ENCODE results near the gene ACSS2. TPM values are rescaled to one million over a fixed set of nuclear protein-coding genes. Genes with fewer than 3 reads are reported as not detected.

The ACSS2 gene
- total and polyA plus RNA-seq, 2 of the 8 experiments (the other 6 are each of a cell fraction or from before 2014, with no cell fraction given) = 17.7 to 24.2 TPM

GRCh38 chr20:34927736-34928135 lies 51.3 kb downstream of the ACSS2 start:
- no peak for DNase-seq (ENCODE audit: low read depth in 1 of 2, low spot score in 2 of 2)
- H3K23me2 ChIP-seq (ENCODE audit: low read depth, low read length) = no peaks in the 10 kb centered on the region; the same call in 1 of the 2 replicates
- H3K9me3 ChIP-seq (ENCODE audit: insufficient read depth in 2 of 2, low read depth in 1 of 2, low read length in 1 of 2) = peaks cover 2 to 4% of the 10 kb centered on the region in 2 experiments; a peak in 2 of 4 replicates
- CTCF ChIA-PET (ENCODE audit: partially characterized antibody) = no interaction called here
- H3K56ac ChIP-seq (replicated peaks; ENCODE audit: insufficient read length, low read depth, low read length) = no peak overlapping the region
- 93% methylated on average over 1 of the region's 1 CpG; no CpG with 5 or more reads in 1 of the 2 experiments for WGBS, 2 experiments (ENCODE audit: extremely low coverage in 1 of 2, insufficient coverage in 1 of 2, insufficient read length in 1 of 2, insufficient replicate concordance in 2 of 2, low coverage in 1 of 2, low lambda C conversion rate in 2 of 2, missing lambda C conversion rate in 1 of 2)
- no peak overlapping the region for H2BK5ac ChIP-seq (ENCODE audit: low read depth, low read length)
- peaks cover 0 to 2% of the 10 kb centered on the region in 2 experiments for H4K20me1 ChIP-seq (replicated peaks in 1 of 2; ENCODE audit: control insufficient read depth in 1 of 2, insufficient read depth in 2 of 2, low read length in 2 of 2)
- H3K4me1 ChIP-seq (replicated peaks in 1 of 4; ENCODE audit: control insufficient read depth in 3 of 4, insufficient read depth in 4 of 4, low read length in 3 of 4) = no peaks in the 10 kb centered on the region
- H3K4ac ChIP-seq (replicated peaks; ENCODE audit: insufficient read length, low read depth, low read length) = no peak overlapping the region
- no peak overlapping the region for H2BK20ac ChIP-seq (ENCODE audit: low read length)
- H2BK12ac ChIP-seq (ENCODE audit: low read depth, low read length) = no peak overlapping the region
- no peaks in the 10 kb centered on the region for H3K79me1 ChIP-seq (ENCODE audit: low read depth, low read length)
- no peaks in the 10 kb centered on the region for H3K27me3 ChIP-seq (replicated peaks in 1 of 4; ENCODE audit: control insufficient read depth in 3 of 4, extremely low read depth in 1 of 4, insufficient read depth in 3 of 4, low read length in 3 of 4)
- TF ChIP-seq RNF2 (IDR thresholded peaks at IDR 0.05; ENCODE audit: borderline replicate concordance, low read depth, low read length, missing control alignments, poor library complexity, severe bottlenecking) = no peak
- TF ChIP-seq CBX5 (IDR thresholded peaks at IDR 0.05; ENCODE audit: low read depth, low read length) = no peak
- no peak for TF ChIP-seq RFX5 (IDR thresholded peaks at IDR 0.05; ENCODE audit: borderline replicate concordance, low read depth, low read length)
- TF ChIP-seq GTF2F1 (IDR thresholded peaks at IDR 0.05; ENCODE audit: borderline replicate concordance, low read depth, low read length) = no peak
- TF ChIP-seq ATF3 (IDR thresholded peaks at IDR 0.05; ENCODE audit: insufficient read depth, low read depth, low read length) = no peak
- TF ChIP-seq CTBP2 (IDR thresholded peaks at IDR 0.05; ENCODE audit: borderline replicate concordance, insufficient read depth, insufficient read length, low read length) = no peak
- TF ChIP-seq KDM4A (IDR thresholded peaks at IDR 0.05; ENCODE audit: low read depth, low read length, severe bottlenecking) = no peak
- TF ChIP-seq CHD1 (IDR thresholded peaks at IDR 0.05; ENCODE audit: low read depth, low read length) = no peak
- TF ChIP-seq SAP30 (IDR thresholded peaks at IDR 0.05; ENCODE audit: insufficient read depth, insufficient replicate concordance, low read length) = no peak
- no peak overlapping the region for H4K8ac ChIP-seq (ENCODE audit: extremely low read depth, insufficient read depth, low read length)
- no peak overlapping the region for H3K9ac ChIP-seq (replicated peaks in 1 of 4; ENCODE audit: extremely low read depth in 1 of 4, low read depth in 3 of 4, low read length in 3 of 4)
- H3K27ac ChIP-seq (ENCODE audit: low read depth, low read length) = no peak overlapping the region
- H3K18ac ChIP-seq (ENCODE audit: extremely low read depth, low read length) = no peak overlapping the region
- H2BK120ac ChIP-seq (replicated peaks; ENCODE audit: low read depth, low read length) = no peak overlapping the region
- no peak for FAIRE-seq
- POLR2A ChIA-PET (ENCODE audit: partially characterized antibody) = no interaction called here
- H4K5ac ChIP-seq (ENCODE audit: insufficient read length, low read depth, low read length) = no peak overlapping the region
- no peak overlapping the region for H4K91ac ChIP-seq (replicated peaks; ENCODE audit: insufficient read length, low read length)
- H3K23ac ChIP-seq (ENCODE audit: insufficient read length) = no peak overlapping the region
- no peak overlapping the region for H3K4me3 ChIP-seq (ENCODE audit: extremely low read depth in 1 of 4, insufficient read depth in 2 of 4, low read depth in 3 of 4, low read length in 4 of 4)
- no peak overlapping the region for H2BK15ac ChIP-seq (ENCODE audit: low read length)
- no peak overlapping the region for H2AFZ ChIP-seq (ENCODE audit: low read length)
- no peak overlapping the region for H3K14ac ChIP-seq (ENCODE audit: insufficient read length)
- no peaks in the 10 kb centered on the region for H3K79me2 ChIP-seq (ENCODE audit: control insufficient read depth in 1 of 2, insufficient read depth in 2 of 2, low read length in 2 of 2)
- no peak overlapping the region for H3K4me2 ChIP-seq (ENCODE audit: insufficient read depth in 1 of 2, low read depth in 2 of 2, low read length in 2 of 2)
- H2AK5ac ChIP-seq (ENCODE audit: low read depth, low read length) = no peak overlapping the region
- peaks cover 0 to 12% (median 2%) of the 10 kb centered on the region in 4 experiments; a peak in 5 of 8 replicates for H3K36me3 ChIP-seq (ENCODE audit: control insufficient read depth in 2 of 4, insufficient read depth in 4 of 4, low read length in 3 of 4)
